ENCODE results near the gene SLC8A1.

- no peak for TF ChIP-seq EZH2 (IDR thresholded peaks at IDR 0.05)
- TF ChIP-seq POLR2AphosphoS5 (IDR thresholded peaks at IDR 0.05; ENCODE audit: borderline replicate concordance, low read depth, low read length), result no peak
- TF ChIP-seq FOXP2 (optimal IDR thresholded peaks at IDR 0.05; ENCODE audit: control extremely low read depth, extremely low read length, insufficient read depth), result no peak
Measured at GRCh38 chr2:40095000-40095399, 356.9 kb downstream of the SLC8A1 start.
